Astrocyte (in vitro differentiated cells and primary cell): Measurements from ENCODE around the gene CALU. TPM values are rescaled to one million over a fixed set of nuclear protein-coding genes. Genes with fewer than 3 reads are reported as not detected.

Source experiments
- DNase-seq: peaks from one replicate; pipeline ENCODE4 v3.0.0-alpha.2; 2010; ENCODE audit warnings: low read depth
- FAIRE-seq: peaks from 2 replicates; lab custom pipeline; 2011; peaks lifted over from hg19 to GRCh38; lab: Jason Lieb, UNC
- H2AFZ ChIP-seq: 2 replicates; pipeline ENCODE4 v1.6.0; 2012; ENCODE audit warnings: low read depth, low read length, inconsistent platforms
- H3K27ac ChIP-seq: 2 replicates; pipeline ENCODE4 v1.5.1; 2011; ENCODE audit warnings: low read depth, low read length, inconsistent platforms
- H3K27me3 ChIP-seq: 2 replicates; pipeline ENCODE4 v1.6.0; 2011; ENCODE audit warnings: low read length, inconsistent platforms; ENCODE audit not compliant: insufficient read depth
- H3K36me3 ChIP-seq: 2 replicates; pipeline ENCODE4 v1.5.1; 2011; ENCODE audit warnings: low read length, inconsistent platforms; ENCODE audit not compliant: insufficient read depth
- H3K4me1 ChIP-seq: 2 replicates; pipeline ENCODE4 v1.5.1; 2011; ENCODE audit warnings: low read length, inconsistent platforms; ENCODE audit not compliant: insufficient read depth
- H3K4me2 ChIP-seq: 2 replicates; pipeline ENCODE4 v1.6.0; 2012; ENCODE audit warnings: low read length, inconsistent platforms
- H3K4me3 ChIP-seq: 2 replicates; pipeline ENCODE4 v1.5.1; 2011; ENCODE audit warnings: low read depth, mild to moderate bottlenecking, low read length, inconsistent platforms; ENCODE audit not compliant: insufficient read depth
- H3K79me2 ChIP-seq: 2 replicates; pipeline ENCODE4 v1.6.0; 2012; ENCODE audit warnings: mild to moderate bottlenecking, low read length, inconsistent platforms; ENCODE audit not compliant: insufficient read depth
- H3K9ac ChIP-seq: 2 replicates; pipeline ENCODE4 v1.6.0; 2012; ENCODE audit warnings: mild to moderate bottlenecking, low read length, inconsistent platforms
- H3K9me3 ChIP-seq: 2 replicates; pipeline ENCODE4 v1.5.1; 2012; ENCODE audit warnings: low read depth, mild to moderate bottlenecking, low read length, inconsistent platforms; ENCODE audit not compliant: insufficient read depth
- H4K20me1 ChIP-seq: 2 replicates; pipeline ENCODE4 v1.6.0; 2012; ENCODE audit warnings: low read length, inconsistent platforms; ENCODE audit not compliant: insufficient read depth
- H3K27ac Mint-ChIP-seq: one replicate; pipeline ENCODE4 v1.8.0; 2021; ENCODE audit warnings: mild to moderate bottlenecking, mixed read lengths; ENCODE audit not compliant: unreplicated experiment
- H3K27me3 Mint-ChIP-seq: one replicate; pipeline ENCODE4 v1.8.0; 2021; ENCODE audit warnings: low read depth, mixed read lengths; ENCODE audit not compliant: unreplicated experiment
- H3K36me3 Mint-ChIP-seq: one replicate; pipeline ENCODE4 v1.8.0; 2021; ENCODE audit warnings: low read depth, mixed read lengths; ENCODE audit not compliant: unreplicated experiment
- H3K4me1 Mint-ChIP-seq: one replicate; pipeline ENCODE4 v1.8.0; 2021; ENCODE audit warnings: low read depth, mixed read lengths; ENCODE audit not compliant: unreplicated experiment
- H3K4me3 Mint-ChIP-seq: one replicate; pipeline ENCODE4 v1.8.0; 2021; ENCODE audit warnings: mild to moderate bottlenecking, moderate library complexity, mixed read lengths; ENCODE audit not compliant: unreplicated experiment
- H3K9me3 Mint-ChIP-seq: one replicate; pipeline ENCODE4 v1.8.0; 2021; ENCODE audit warnings: mild to moderate bottlenecking, mixed read lengths; ENCODE audit not compliant: unreplicated experiment
- EZH2 ChIP-seq: IDR thresholded peaks from 2 replicates; pipeline ENCODE4 v1.6.1; 2012; ENCODE audit warnings: mild to moderate bottlenecking, low read length, inconsistent platforms; ENCODE audit not compliant: insufficient read depth
- total RNA-seq: library from RNA; stranded (reverse); gene quantifications from 2 replicates; pipeline ENCODE4 v1.2.1, GENCODE V29; 2021
- TF ChIP-seq, protein P1 (sequence below): IDR thresholded peaks from 2 replicates; pipeline ENCODE4 v1.5.1; 2011; ENCODE audit warnings: low read depth, mild to moderate bottlenecking, inconsistent platforms, low read length, moderate library complexity; ENCODE audit not compliant: insufficient read depth

Gene CALU
- total RNA-seq, 1 donor from 2014 or later, result 670 TPM

DNA sequence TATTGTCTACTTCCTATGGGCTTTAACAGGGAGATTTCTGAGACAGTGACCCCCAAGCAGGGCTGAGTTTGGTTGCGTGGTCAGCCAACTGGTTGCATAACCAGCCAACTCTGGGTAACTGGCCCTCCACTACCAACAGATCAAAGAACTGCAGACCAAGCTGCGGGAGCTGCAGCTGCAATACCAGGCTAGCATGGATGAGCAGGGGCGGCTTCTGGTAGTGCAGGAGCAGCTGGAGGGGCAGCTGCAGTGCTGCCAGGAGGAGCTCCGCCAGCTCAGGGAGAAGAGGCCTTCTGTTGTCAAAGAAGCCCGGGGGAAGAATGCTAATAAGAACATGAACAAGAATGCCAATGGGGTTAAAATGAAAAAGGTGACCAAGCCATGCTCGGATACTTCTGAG, 75.3 kb downstream of the CALU start:
- no peak for TF ChIP-seq EZH2
- TF ChIP-seq, protein P1, sequence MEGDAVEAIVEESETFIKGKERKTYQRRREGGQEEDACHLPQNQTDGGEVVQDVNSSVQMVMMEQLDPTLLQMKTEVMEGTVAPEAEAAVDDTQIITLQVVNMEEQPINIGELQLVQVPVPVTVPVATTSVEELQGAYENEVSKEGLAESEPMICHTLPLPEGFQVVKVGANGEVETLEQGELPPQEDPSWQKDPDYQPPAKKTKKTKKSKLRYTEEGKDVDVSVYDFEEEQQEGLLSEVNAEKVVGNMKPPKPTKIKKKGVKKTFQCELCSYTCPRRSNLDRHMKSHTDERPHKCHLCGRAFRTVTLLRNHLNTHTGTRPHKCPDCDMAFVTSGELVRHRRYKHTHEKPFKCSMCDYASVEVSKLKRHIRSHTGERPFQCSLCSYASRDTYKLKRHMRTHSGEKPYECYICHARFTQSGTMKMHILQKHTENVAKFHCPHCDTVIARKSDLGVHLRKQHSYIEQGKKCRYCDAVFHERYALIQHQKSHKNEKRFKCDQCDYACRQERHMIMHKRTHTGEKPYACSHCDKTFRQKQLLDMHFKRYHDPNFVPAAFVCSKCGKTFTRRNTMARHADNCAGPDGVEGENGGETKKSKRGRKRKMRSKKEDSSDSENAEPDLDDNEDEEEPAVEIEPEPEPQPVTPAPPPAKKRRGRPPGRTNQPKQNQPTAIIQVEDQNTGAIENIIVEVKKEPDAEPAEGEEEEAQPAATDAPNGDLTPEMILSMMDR, result no peak
- Histone ChIP-seq H3K27me3 (peaks cover 2% of the 10 kb centered on the region), H3K27ac (no peak overlapping the region), H3K79me2 (no peaks in the 10 kb centered on the region), H4K20me1 (no peaks in the 10 kb centered on the region), H3K4me2 (no peak overlapping the region), H3K4me1 (no peaks in the 10 kb centered on the region), H3K36me3 (no peaks in the 10 kb centered on the region), H3K9me3 (no peaks in the 10 kb centered on the region), H3K9ac (no peak overlapping the region), H3K4me3 (no peak overlapping the region), H2AFZ (no peak overlapping the region)
- Mint-ChIP-seq H3K36me3 (peaks cover 13% of the 10 kb centered on the region), H3K27me3 (peaks cover 16% of the 10 kb centered on the region), H3K27ac (no peak overlapping the region), H3K4me1 (peaks cover 11% of the 10 kb centered on the region), H3K9me3 (peaks cover 2% of the 10 kb centered on the region), H3K4me3 (no peak overlapping the region)
- FAIRE-seq (no peak), DNase-seq (no peak)

DNA sequence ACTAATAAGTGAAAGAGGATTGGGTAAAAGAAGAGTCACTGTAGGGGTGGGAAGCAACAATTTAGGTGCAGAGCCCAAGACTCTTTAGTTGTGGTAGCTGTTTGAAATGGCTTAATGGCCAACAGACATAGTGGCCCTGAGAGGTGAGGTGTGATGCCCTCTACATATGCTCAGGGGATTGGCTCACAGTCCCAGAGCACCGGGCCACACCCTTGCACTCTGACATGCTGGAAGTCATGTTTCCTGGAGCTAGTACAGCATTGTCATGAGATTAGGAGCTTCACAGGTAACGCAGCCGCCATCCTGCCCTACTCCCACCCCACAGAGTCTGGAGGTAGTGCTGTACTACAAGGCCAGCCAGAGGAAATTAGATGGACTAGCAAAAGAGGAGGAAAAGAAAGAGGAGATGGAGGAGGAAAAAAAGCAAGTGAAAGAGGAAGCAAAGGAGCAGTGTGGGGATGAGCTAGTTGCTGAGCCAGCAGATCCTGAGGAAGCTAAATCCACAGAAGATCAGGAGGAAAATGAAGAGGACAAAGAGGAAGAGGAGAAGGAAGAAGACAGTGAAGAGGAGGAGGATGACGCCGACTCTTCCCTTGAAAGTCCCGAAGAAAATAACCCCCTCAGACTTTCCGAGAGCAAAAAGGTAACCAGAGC, 76.3 kb downstream of the CALU start:
- H3K4me2 ChIP-seq, result no peak overlapping the region
- H3K79me2 ChIP-seq, result no peaks in the 10 kb centered on the region
- H2AFZ ChIP-seq, result no peak overlapping the region
- H3K27me3 ChIP-seq, result peaks cover 2% of the 10 kb centered on the region
- peaks cover 8% of the 10 kb centered on the region for H3K36me3 Mint-ChIP-seq
- no peak overlapping the region for H3K9ac ChIP-seq
- DNase-seq (no peak), FAIRE-seq (no peak)
- H3K27ac ChIP-seq, result no peak overlapping the region
- H3K4me1 Mint-ChIP-seq, result peaks cover 7% of the 10 kb centered on the region
- no peaks in the 10 kb centered on the region for H4K20me1 ChIP-seq
- H3K9me3 ChIP-seq, result no peaks in the 10 kb centered on the region
- H3K4me1 ChIP-seq, result no peaks in the 10 kb centered on the region
- peaks cover 16% of the 10 kb centered on the region for H3K27me3 Mint-ChIP-seq
- no peak for TF ChIP-seq EZH2
- TF ChIP-seq, protein P1, result no peak
- no peak overlapping the region for H3K4me3 Mint-ChIP-seq
- H3K36me3 ChIP-seq, result no peaks in the 10 kb centered on the region
- no peak overlapping the region for H3K4me3 ChIP-seq
- H3K9me3 Mint-ChIP-seq, result peaks cover 2% of the 10 kb centered on the region
- no peak overlapping the region for H3K27ac Mint-ChIP-seq

DNA sequence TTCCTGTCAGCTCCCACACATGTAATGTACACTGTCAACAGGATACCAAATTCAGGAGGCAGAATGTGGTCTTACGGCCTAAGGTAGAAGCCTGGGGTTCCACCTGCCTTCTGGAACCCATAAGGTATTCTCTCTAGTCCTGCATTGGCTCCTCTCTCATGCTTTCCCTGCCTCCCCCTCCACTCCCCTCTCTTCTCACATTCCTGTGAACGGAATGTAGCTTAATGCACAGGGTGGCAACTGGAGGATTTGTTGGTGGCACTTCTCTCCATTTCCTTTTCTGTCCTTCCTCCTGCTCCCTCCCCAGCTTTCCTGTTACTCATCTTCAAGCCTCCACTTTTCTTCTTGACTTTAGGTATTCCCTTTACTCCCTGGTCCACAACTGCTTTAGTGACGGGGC, 79.5 kb downstream of the CALU start:
- H4K20me1 ChIP-seq, result no peaks in the 10 kb centered on the region
- Mint-ChIP-seq H3K9me3 (peaks cover 2% of the 10 kb centered on the region), H3K27ac (peak overlapping the region; percentile 34), H3K27me3 (peaks cover 18% of the 10 kb centered on the region), H3K4me1 (peaks cover 7% of the 10 kb centered on the region), H3K36me3 (peaks cover 8% of the 10 kb centered on the region), H3K4me3 (peak overlapping the region; percentile 34)
- H3K27me3 ChIP-seq, result peaks cover 2% of the 10 kb centered on the region
- H3K79me2 ChIP-seq, result no peaks in the 10 kb centered on the region
- H2AFZ ChIP-seq, result no peak overlapping the region
- no peaks in the 10 kb centered on the region for H3K36me3 ChIP-seq
- DNase-seq, result no peak
- H3K4me2 ChIP-seq, result no peak overlapping the region
- H3K9me3 ChIP-seq, result no peaks in the 10 kb centered on the region
- H3K9ac ChIP-seq, result no peak overlapping the region
- no peak overlapping the region for H3K4me3 ChIP-seq
- H3K4me1 ChIP-seq, result no peaks in the 10 kb centered on the region
- no peak overlapping the region for H3K27ac ChIP-seq
- no peak for TF ChIP-seq EZH2
- TF ChIP-seq, protein P1, result no peak
- FAIRE-seq, result no peak
